Stimulated activated CD4-positive, alpha-beta T cell treated with anti-CD3 and anti-CD28 coated beads, Interleukin-1b, Interleukin-23, amount 100 ng/mL, for 48 hours (primary cell): Measurements from ENCODE around the gene URGCP.
"Not testable (repeated sequence)": the region's sequence is repeated elsewhere in the genome, so short reads cannot be mapped to it uniquely, and the experiment has no call there.

Experiments used
- DNase-seq: peaks from one replicate; pipeline ENCODE4 v3.0.0-alpha.2; 2020

The URGCP gene

GRCh38 chr7:43915907-43916306, 9.5 kb upstream of the URGCP start:
- DNase-seq = no peak

- DNase-seq = no peak
Measured at GRCh38 chr7:43914795-43915194, 8.4 kb upstream of the URGCP start.

- no peak for DNase-seq
Measured at GRCh38 chr7:43905956-43906330, 453 bp downstream of the URGCP start.

- DNase-seq = no peak
Measured at GRCh38 chr7:43905209-43905946, 1.0 kb downstream of the URGCP start.

- no peak for DNase-seq
Measured at GRCh38 chr7:43904533-43905208, 1.7 kb downstream of the URGCP start.

GRCh38 chr7:43902542-43903054, 3.8 kb downstream of the URGCP start:
- DNase-seq = no peak

- DNase-seq = not testable (repeated sequence)
Measured at GRCh38 chr7:43898571-43898970, 7.8 kb downstream of the URGCP start.

GRCh38 chr7:43895847-43896415, 10.5 kb downstream of the URGCP start:
- DNase-seq = no peak

GRCh38 chr7:43891069-43891955, 15.1 kb downstream of the URGCP start:
- no peak for DNase-seq

GRCh38 chr7:43890468-43890867, 15.9 kb downstream of the URGCP start:
- DNase-seq = no peak

- DNase-seq = no peak
Measured at GRCh38 chr7:43888993-43889945, 17.1 kb downstream of the URGCP start.

- DNase-seq = no peak
Measured at GRCh38 chr7:43884617-43885016, 21.8 kb downstream of the URGCP start.

GRCh38 chr7:43884209-43884608, 22.2 kb downstream of the URGCP start:
- no peak for DNase-seq

GRCh38 chr7:43880596-43880995, 25.8 kb downstream of the URGCP start:
- DNase-seq = no peak

GRCh38 chr7:43879477-43879876, 26.9 kb downstream of the URGCP start:
- DNase-seq = no peak

GRCh38 chr7:43878867-43879266, 27.5 kb downstream of the URGCP start:
- no peak for DNase-seq

- no peak for DNase-seq
Measured at GRCh38 chr7:43877968-43878864, 28.2 kb downstream of the URGCP start.

GRCh38 chr7:43876976-43877745, 29.2 kb downstream of the URGCP start:
- no peak for DNase-seq

GRCh38 chr7:43876241-43876640, 30.2 kb downstream of the URGCP start:
- no peak for DNase-seq

- no peak for DNase-seq
Measured at GRCh38 chr7:43873300-43873699, 33.1 kb downstream of the URGCP start.
